Stomach (tissue), 4 donors: ENCODE measurements around the gene OR4C6.

Experiments used
- POLR2A ChIP-seq, 4 donors: fragments of 450-650 bp; IDR thresholded peaks; one replicate each; pipeline ENCODE4 v1.6.1; 2016; ENCODE audit warnings: antibody characterized with exemption in 4 of 4, control low read depth in 2 of 4, mild to moderate bottlenecking in 1 of 4, moderate library complexity in 1 of 4
- POLR2AphosphoS5 ChIP-seq, 3 donors: sonication (generic); formaldehyde crosslinking; IDR thresholded peaks; one replicate each; pipeline ENCODE4 v1.6.1; 2016; ENCODE audit warnings: antibody characterized with exemption in 3 of 3
- TF ChIP-seq, protein P1 (sequence below), 7 experiments: fragments of 450-650 bp in 4 of 7; fragments of 200-600 bp in 3 of 7; sonication (generic) in 3 of 7; IDR thresholded peaks; one replicate each; pipeline ENCODE4 v1.5.1; 2016 to 2019; ENCODE audit warnings: antibody characterized with exemption in 7 of 7, control low read depth in 2 of 7, mild to moderate bottlenecking in 1 of 7

DNA sequence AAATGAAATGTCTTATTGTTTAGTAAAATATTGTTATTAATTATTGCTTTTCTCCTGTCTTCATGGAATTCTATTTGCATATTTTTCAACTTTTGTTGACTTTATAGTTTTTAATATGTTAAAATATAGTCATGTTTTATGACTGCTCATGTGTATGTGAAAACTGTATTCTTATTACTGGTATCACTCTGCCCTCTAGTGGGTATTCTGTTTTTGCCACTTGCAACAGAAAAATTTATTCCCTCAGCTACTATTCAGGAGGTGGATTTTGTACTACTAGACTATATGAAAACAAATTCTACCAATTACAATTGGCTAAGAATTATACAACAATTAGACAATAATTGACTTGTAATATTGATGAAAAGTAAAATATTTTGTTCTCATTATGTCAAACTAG, 45.0 kb downstream of the OR4C6 start:
- TF ChIP-seq POLR2A (IDR thresholded peaks at IDR 0.05) (no peak), POLR2AphosphoS5 (IDR thresholded peaks at IDR 0.05) (no peak)
- TF ChIP-seq, protein P1, sequence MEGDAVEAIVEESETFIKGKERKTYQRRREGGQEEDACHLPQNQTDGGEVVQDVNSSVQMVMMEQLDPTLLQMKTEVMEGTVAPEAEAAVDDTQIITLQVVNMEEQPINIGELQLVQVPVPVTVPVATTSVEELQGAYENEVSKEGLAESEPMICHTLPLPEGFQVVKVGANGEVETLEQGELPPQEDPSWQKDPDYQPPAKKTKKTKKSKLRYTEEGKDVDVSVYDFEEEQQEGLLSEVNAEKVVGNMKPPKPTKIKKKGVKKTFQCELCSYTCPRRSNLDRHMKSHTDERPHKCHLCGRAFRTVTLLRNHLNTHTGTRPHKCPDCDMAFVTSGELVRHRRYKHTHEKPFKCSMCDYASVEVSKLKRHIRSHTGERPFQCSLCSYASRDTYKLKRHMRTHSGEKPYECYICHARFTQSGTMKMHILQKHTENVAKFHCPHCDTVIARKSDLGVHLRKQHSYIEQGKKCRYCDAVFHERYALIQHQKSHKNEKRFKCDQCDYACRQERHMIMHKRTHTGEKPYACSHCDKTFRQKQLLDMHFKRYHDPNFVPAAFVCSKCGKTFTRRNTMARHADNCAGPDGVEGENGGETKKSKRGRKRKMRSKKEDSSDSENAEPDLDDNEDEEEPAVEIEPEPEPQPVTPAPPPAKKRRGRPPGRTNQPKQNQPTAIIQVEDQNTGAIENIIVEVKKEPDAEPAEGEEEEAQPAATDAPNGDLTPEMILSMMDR (IDR thresholded peaks at IDR 0.05), result peak in 1 of 7 experiments; percentile 18
